ENCODE data around the gene FZD10. TPM values are rescaled to one million over a fixed set of nuclear protein-coding genes. Genes with fewer than 3 reads are reported as not detected.

FZD10 gene
- total RNA-seq, 1 donor from 2014 or later: 5.1 TPM

GRCh38 chr12:130143136-130143535 lies 19.1 kb upstream of the FZD10 start:
- Histone ChIP-seq H3K27me3 (ENCODE audit: control insufficient read depth, insufficient read depth, low read length) (peaks cover 12% of the 10 kb centered on the region), H3K36me3 (ENCODE audit: control insufficient read depth, insufficient read depth, low read length) (no peaks in the 10 kb centered on the region), H3K4me3 (ENCODE audit: low read depth, low read length) (no peak overlapping the region)
- no peak for DNase-seq (ENCODE audit: low read depth)
- no peak for TF ChIP-seq CTCF (IDR thresholded peaks at IDR 0.05; ENCODE audit: insufficient read depth, low read length, poor library complexity, severe bottlenecking)

DNA sequence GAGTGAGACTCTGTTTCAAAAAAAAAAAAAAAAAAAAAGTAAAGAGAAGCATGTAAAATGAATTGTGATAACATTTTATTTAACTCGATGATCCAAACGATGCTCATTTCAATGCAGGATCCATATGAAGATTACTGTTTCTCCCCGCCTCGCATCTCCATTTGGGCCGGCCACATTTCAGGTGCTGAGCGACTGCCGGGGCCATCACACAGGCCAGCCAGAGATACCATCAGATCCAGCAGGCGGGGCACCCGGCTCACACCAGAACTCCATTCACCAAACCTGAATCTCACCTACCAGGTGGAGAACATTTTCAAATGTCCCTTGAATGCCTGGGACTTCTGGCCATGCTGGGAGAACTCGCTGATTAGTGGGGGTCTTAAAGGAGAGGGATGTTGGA lies 18.0 kb upstream of the FZD10 start:
- DNase-seq (ENCODE audit: low read depth): no peak
- H3K4me3 ChIP-seq (ENCODE audit: low read depth, low read length): no peak overlapping the region
- peaks cover 14% of the 10 kb centered on the region for H3K27me3 ChIP-seq (ENCODE audit: control insufficient read depth, insufficient read depth, low read length)
- TF ChIP-seq CTCF (IDR thresholded peaks at IDR 0.05; ENCODE audit: insufficient read depth, low read length, poor library complexity, severe bottlenecking): no peak
- H3K36me3 ChIP-seq (ENCODE audit: control insufficient read depth, insufficient read depth, low read length): no peaks in the 10 kb centered on the region

GRCh38 chr12:130145731-130146130 lies 16.5 kb upstream of the FZD10 start:
- Histone ChIP-seq H3K36me3 (ENCODE audit: control insufficient read depth, insufficient read depth, low read length) (no peaks in the 10 kb centered on the region), H3K27me3 (ENCODE audit: control insufficient read depth, insufficient read depth, low read length) (peaks cover 14% of the 10 kb centered on the region), H3K4me3 (ENCODE audit: low read depth, low read length) (no peak overlapping the region)
- no peak for DNase-seq (ENCODE audit: low read depth)
- no peak for TF ChIP-seq CTCF (IDR thresholded peaks at IDR 0.05; ENCODE audit: insufficient read depth, low read length, poor library complexity, severe bottlenecking)

- Histone ChIP-seq H3K4me3 (ENCODE audit: low read depth, low read length) (no peak overlapping the region), H3K27me3 (ENCODE audit: control insufficient read depth, insufficient read depth, low read length) (peaks cover 14% of the 10 kb centered on the region), H3K36me3 (ENCODE audit: control insufficient read depth, insufficient read depth, low read length) (no peaks in the 10 kb centered on the region)
- no peak for DNase-seq (ENCODE audit: low read depth)
- TF ChIP-seq CTCF (IDR thresholded peaks at IDR 0.05; ENCODE audit: insufficient read depth, low read length, poor library complexity, severe bottlenecking): no peak
Measured at GRCh38 chr12:130146176-130146931, 15.9 kb upstream of the FZD10 start.

DNA sequence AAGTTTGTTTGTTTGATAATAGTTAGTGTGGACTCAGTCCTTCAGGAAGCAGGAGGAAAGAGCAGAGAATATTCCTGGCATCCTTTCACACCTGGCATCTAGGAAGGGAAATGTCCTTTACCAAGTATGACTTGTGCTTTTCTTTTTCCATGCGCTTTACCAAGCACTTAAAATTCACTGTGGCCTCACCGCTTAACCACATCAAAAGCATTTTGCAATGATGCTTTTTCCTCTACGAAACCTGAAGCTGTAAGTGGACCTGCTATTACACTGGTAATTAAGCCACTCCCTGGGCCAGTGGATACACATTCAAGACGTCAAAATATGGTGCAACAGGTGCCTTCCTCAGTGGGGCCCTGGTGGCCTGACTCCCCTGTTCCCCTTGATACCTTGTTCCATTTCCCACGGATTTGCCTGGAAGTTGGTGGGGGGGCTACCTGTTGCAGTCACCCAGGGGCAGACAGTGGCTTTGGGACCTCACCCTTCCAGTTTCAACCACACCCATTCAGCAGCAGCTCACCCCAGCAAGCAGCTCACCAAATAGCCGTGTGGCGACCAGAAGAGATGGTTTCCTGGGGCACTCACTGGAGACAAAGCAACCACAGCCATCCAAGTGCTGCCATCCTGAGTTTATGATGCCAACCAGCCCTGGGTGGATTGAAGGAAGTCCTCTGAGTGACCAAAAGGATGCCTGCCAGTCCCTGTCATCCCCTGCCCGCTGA lies 14.2 kb upstream of the FZD10 start:
- peaks cover 14% of the 10 kb centered on the region for H3K27me3 ChIP-seq (ENCODE audit: control insufficient read depth, insufficient read depth, low read length)
- H3K4me3 ChIP-seq (ENCODE audit: low read depth, low read length): no peak overlapping the region
- no peak for DNase-seq (ENCODE audit: low read depth)
- no peak for TF ChIP-seq CTCF (IDR thresholded peaks at IDR 0.05; ENCODE audit: insufficient read depth, low read length, poor library complexity, severe bottlenecking)
- no peaks in the 10 kb centered on the region for H3K36me3 ChIP-seq (ENCODE audit: control insufficient read depth, insufficient read depth, low read length)
